GM23338 (cell line): Measurements from ENCODE around the gene DLGAP4.

Source experiments
- CTCF ChIP-seq, 2 experiments: fragments of 200-600 bp in 1 of 2; sonication (generic) in 1 of 2; conservative IDR thresholded peaks; 2 replicates each; pipeline versions ENCODE4 v1.5.1 to v1.6.1; 2016 to 2017; ENCODE audit warnings: antibody characterized with exemption in 2 of 2, low read depth in 2 of 2, mild to moderate bottlenecking in 2 of 2, moderate library complexity in 1 of 2
- EZH2 ChIP-seq: fragments of 200-600 bp; sonication (generic); IDR thresholded peaks from one replicate; pipeline ENCODE4 v1.8.0; 2017; ENCODE audit warnings: antibody characterized with exemption, mild to moderate bottlenecking, low read depth; ENCODE audit not compliant: unreplicated experiment
- EZH2phosphoT487 ChIP-seq: fragments of 200-600 bp; sonication (generic); IDR thresholded peaks from one replicate; pipeline ENCODE4 v1.8.1; 2018; ENCODE audit warnings: antibody characterized with exemption; ENCODE audit not compliant: unreplicated experiment
- POLR2AphosphoS5 ChIP-seq: IDR thresholded peaks from 2 replicates; pipeline ENCODE4 v1.6.1; 2016; ENCODE audit warnings: antibody characterized with exemption, low read depth
- REST ChIP-seq: IDR thresholded peaks from one replicate; pipeline ENCODE4 v1.6.1; 2018; ENCODE audit warnings: antibody characterized with exemption; ENCODE audit not compliant: unreplicated experiment
- ZNF114 ChIP-seq: fragments of 250-450 bp; sonication (Bioruptor Pico); IDR thresholded peaks from 2 replicates; pipeline ENCODE4 v1.5.0; 2020; ENCODE audit warnings: mild to moderate bottlenecking, moderate library complexity
- TF ChIP-seq, protein P1 (sequence below): fragments of 250-450 bp; sonication (Bioruptor Pico); IDR thresholded peaks from 2 replicates; pipeline ENCODE4 v1.5.0; 2020; ENCODE audit warnings: mild to moderate bottlenecking, moderate library complexity

- TF ChIP-seq CTCF (conservative IDR thresholded peaks at IDR 0.05; ENCODE audit: low read depth in 2 of 2), result no peak
- TF ChIP-seq POLR2AphosphoS5, result no peak
- TF ChIP-seq EZH2phosphoT487, result no peak
- TF ChIP-seq REST, result no peak
- TF ChIP-seq EZH2, result no peak
- no peak for TF ChIP-seq ZNF114
- TF ChIP-seq, protein P1, sequence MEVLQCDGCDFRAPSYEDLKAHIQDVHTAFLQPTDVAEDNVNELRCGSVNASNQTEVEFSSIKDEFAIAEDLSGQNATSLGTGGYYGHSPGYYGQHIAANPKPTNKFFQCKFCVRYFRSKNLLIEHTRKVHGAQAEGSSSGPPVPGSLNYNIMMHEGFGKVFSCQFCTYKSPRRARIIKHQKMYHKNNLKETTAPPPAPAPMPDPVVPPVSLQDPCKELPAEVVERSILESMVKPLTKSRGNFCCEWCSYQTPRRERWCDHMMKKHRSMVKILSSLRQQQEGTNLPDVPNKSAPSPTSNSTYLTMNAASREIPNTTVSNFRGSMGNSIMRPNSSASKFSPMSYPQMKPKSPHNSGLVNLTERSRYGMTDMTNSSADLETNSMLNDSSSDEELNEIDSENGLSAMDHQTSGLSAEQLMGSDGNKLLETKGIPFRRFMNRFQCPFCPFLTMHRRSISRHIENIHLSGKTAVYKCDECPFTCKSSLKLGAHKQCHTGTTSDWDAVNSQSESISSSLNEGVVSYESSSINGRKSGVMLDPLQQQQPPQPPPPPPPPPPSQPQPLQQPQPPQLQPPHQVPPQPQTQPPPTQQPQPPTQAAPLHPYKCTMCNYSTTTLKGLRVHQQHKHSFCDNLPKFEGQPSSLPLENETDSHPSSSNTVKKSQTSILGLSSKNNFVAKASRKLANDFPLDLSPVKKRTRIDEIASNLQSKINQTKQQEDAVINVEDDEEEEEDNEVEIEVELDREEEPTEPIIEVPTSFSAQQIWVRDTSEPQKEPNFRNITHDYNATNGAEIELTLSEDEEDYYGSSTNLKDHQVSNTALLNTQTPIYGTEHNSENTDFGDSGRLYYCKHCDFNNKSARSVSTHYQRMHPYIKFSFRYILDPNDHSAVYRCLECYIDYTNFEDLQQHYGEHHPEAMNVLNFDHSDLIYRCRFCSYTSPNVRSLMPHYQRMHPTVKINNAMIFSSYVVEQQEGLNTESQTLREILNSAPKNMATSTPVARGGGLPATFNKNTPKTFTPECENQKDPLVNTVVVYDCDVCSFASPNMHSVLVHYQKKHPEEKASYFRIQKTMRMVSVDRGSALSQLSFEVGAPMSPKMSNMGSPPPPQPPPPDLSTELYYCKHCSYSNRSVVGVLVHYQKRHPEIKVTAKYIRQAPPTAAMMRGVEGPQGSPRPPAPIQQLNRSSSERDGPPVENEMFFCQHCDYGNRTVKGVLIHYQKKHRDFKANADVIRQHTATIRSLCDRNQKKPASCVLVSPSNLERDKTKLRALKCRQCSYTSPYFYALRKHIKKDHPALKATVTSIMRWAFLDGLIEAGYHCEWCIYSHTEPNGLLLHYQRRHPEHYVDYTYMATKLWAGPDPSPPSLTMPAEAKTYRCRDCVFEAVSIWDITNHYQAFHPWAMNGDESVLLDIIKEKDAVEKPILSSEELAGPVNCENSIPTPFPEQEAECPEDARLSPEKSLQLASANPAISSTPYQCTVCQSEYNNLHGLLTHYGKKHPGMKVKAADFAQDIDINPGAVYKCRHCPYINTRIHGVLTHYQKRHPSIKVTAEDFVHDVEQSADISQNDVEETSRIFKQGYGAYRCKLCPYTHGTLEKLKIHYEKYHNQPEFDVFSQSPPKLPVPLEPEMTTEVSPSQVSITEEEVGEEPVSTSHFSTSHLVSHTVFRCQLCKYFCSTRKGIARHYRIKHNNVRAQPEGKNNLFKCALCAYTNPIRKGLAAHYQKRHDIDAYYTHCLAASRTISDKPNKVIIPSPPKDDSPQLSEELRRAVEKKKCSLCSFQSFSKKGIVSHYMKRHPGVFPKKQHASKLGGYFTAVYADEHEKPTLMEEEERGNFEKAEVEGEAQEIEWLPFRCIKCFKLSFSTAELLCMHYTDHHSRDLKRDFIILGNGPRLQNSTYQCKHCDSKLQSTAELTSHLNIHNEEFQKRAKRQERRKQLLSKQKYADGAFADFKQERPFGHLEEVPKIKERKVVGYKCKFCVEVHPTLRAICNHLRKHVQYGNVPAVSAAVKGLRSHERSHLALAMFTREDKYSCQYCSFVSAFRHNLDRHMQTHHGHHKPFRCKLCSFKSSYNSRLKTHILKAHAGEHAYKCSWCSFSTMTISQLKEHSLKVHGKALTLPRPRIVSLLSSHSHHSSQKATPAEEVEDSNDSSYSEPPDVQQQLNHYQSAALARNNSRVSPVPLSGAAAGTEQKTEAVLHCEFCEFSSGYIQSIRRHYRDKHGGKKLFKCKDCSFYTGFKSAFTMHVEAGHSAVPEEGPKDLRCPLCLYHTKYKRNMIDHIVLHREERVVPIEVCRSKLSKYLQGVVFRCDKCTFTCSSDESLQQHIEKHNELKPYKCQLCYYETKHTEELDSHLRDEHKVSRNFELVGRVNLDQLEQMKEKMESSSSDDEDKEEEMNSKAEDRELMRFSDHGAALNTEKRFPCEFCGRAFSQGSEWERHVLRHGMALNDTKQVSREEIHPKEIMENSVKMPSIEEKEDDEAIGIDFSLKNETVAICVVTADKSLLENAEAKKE (CRISPR knock-in tag), result no peak
Observed at GRCh38 chr20:36540551-36541211, 234.5 kb downstream of the DLGAP4 start.
